Measurements from ENCODE around the gene MYL12A.

DNA sequence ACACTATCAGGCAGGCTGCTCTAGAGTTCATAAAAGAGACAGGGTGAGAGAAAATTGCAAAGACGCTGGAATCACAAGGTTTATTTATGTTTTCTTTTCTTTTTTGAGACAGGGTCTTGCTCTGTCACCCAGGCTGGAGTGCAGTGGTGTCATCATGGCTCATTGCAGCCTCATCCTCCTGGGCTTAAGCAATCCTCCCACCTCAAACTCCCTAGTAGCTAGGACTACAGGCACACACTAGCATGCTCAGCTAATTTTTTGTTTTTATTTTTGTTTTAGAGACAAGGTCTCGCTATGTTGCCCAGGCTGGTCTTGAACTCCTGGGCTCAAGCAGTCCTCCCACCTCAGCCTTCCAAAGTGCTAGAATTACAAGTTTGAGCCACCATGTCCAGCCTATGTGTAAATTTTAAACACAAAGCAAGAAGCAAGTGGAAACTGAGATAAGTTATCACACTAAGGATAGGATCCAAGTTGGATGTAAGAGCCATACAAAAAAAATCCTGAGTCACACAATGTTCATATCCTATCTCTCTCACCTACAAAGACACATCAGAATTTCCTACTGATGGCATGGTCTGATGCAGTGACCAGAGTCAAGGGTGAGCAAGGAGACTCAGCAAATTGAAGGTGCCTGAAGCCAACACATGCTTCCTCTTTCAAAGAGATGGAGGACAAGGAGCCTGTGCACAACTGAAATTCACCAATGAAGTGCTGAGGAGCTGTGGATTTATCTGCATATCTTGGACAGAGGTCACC lies 45.8 kb downstream of the MYL12A start:
- no peak for TF ChIP-seq CTCF (IDR thresholded peaks at IDR 0.05; ENCODE audit: extremely low read depth in 1 of 2, insufficient read depth in 1 of 2, low read depth in 1 of 2, low read length in 2 of 2)
- TF ChIP-seq MYC (IDR thresholded peaks at IDR 0.05; ENCODE audit: low read depth, low read length) = no peak
- TF ChIP-seq EZH2 (IDR thresholded peaks at IDR 0.05; ENCODE audit: borderline replicate concordance, low read depth, low read length, severe bottlenecking) = no peak
- TF ChIP-seq POLR2AphosphoS5 (IDR thresholded peaks at IDR 0.05; ENCODE audit: insufficient read depth, low read depth, low read length) = no peak
- no peak for TF ChIP-seq POLR2A (IDR thresholded peaks at IDR 0.05; ENCODE audit: low read depth, low read length)
- no peak for TF ChIP-seq FOS (IDR thresholded peaks at IDR 0.05; ENCODE audit: borderline replicate concordance, insufficient read depth, low read length)
- TF ChIP-seq, protein P1, sequence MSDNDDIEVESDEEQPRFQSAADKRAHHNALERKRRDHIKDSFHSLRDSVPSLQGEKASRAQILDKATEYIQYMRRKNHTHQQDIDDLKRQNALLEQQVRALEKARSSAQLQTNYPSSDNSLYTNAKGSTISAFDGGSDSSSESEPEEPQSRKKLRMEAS (IDR thresholded peaks at IDR 0.05; ENCODE audit: insufficient read depth, insufficient read length) = no peak
- no peak for TF ChIP-seq GATA2 (IDR thresholded peaks at IDR 0.05; ENCODE audit: insufficient read depth, insufficient read length, low read depth, low read length)
